Measurements from ENCODE around the gene TRIM26.

- TF ChIP-seq EZH2 (IDR thresholded peaks at IDR 0.05; ENCODE audit: borderline replicate concordance, low read depth, low read length, severe bottlenecking): no peak
- no peak for TF ChIP-seq POLR2AphosphoS5 (IDR thresholded peaks at IDR 0.05; ENCODE audit: insufficient read depth, low read depth, low read length)
- TF ChIP-seq POLR2A (IDR thresholded peaks at IDR 0.05; ENCODE audit: low read depth, low read length): no peak
- TF ChIP-seq CTCF (IDR thresholded peaks at IDR 0.05; ENCODE audit: extremely low read depth in 1 of 2, insufficient read depth in 1 of 2, low read depth in 1 of 2, low read length in 2 of 2): no peak
- TF ChIP-seq MAX (IDR thresholded peaks at IDR 0.05; ENCODE audit: insufficient read depth, insufficient read length): no peak
- no peak for TF ChIP-seq MYC (IDR thresholded peaks at IDR 0.05; ENCODE audit: low read depth, low read length)
Observed at GRCh38 chr6:30145818-30146217, 67.4 kb downstream of the TRIM26 start.
